ENCODE measurements around the gene VIL1. TPM values are rescaled to one million over a fixed set of nuclear protein-coding genes. Genes with fewer than 3 reads are reported as not detected.

The VIL1 gene
- total and polyA plus RNA-seq, 2 of the 8 experiments (the other 6 are each of a cell fraction or from before 2014, with no cell fraction given) = 6.2 to 7.0 TPM

DNA sequence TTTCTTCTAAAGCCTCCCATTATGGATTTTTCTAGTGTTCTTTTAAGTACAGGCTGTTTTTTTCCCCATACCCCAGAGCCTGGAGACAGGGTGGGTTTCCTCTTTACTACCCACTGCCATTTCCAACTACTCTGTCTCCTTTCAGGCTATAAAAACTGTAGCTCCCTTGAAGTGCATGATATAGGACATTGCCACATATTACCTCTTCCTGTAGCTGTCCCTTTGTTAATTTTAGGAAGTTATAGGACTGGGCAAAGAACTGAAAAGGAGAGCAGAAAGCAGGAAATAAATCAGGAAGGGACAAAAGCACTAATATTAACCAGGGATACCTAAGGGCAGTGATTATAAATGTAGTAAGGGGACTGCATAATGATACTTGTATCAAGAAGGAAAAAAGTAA lies 54.1 kb downstream of the VIL1 start:
- H3K79me1 ChIP-seq (ENCODE audit: low read depth, low read length) = no peaks in the 10 kb centered on the region
- no peak overlapping the region for H3K18ac ChIP-seq (ENCODE audit: extremely low read depth, low read length)
- no peak for DNase-seq (ENCODE audit: low read depth in 1 of 2, low spot score in 2 of 2)

More for the DNA sequence above, 54.1 kb downstream of the VIL1 start:
- Histone ChIP-seq H3K27ac (ENCODE audit: low read depth, low read length) (no peak overlapping the region), H2BK20ac (ENCODE audit: low read length) (no peak overlapping the region), H3K14ac (ENCODE audit: insufficient read length) (no peak overlapping the region), H3K27me3 (replicated peaks in 1 of 4; ENCODE audit: control insufficient read depth in 3 of 4, extremely low read depth in 1 of 4, insufficient read depth in 3 of 4, low read length in 3 of 4) (no peaks in the 10 kb centered on the region), H3K23me2 (ENCODE audit: low read depth, low read length) (no peaks in the 10 kb centered on the region), H4K91ac (replicated peaks; ENCODE audit: insufficient read length, low read length) (no peak overlapping the region), H4K20me1 (replicated peaks in 1 of 2; ENCODE audit: control insufficient read depth in 1 of 2, insufficient read depth in 2 of 2, low read length in 2 of 2) (no peaks in the 10 kb centered on the region), H2AFZ (ENCODE audit: low read length) (no peak overlapping the region), H2BK120ac (replicated peaks; ENCODE audit: low read depth, low read length) (no peak overlapping the region), H2AK5ac (ENCODE audit: low read depth, low read length) (no peak overlapping the region), H3K4me3 (ENCODE audit: extremely low read depth in 1 of 4, insufficient read depth in 2 of 4, low read depth in 3 of 4, low read length in 4 of 4) (no peak overlapping the region), H3K9ac (replicated peaks in 1 of 4; ENCODE audit: extremely low read depth in 1 of 4, low read depth in 3 of 4, low read length in 3 of 4) (no peak overlapping the region), H4K8ac (ENCODE audit: extremely low read depth, insufficient read depth, low read length) (no peak overlapping the region), H3K4ac (replicated peaks; ENCODE audit: insufficient read length, low read depth, low read length) (no peak overlapping the region), H3K79me2 (ENCODE audit: control insufficient read depth in 1 of 2, insufficient read depth in 2 of 2, low read length in 2 of 2) (no peaks in the 10 kb centered on the region), H3K4me1 (replicated peaks in 1 of 4; ENCODE audit: control insufficient read depth in 3 of 4, insufficient read depth in 4 of 4, low read length in 3 of 4) (no peaks in the 10 kb centered on the region), H3K4me2 (ENCODE audit: insufficient read depth in 1 of 2, low read depth in 2 of 2, low read length in 2 of 2) (no peak overlapping the region), H4K5ac (ENCODE audit: insufficient read length, low read depth, low read length) (no peak overlapping the region), H3K9me3 (ENCODE audit: insufficient read depth in 2 of 2, low read depth in 1 of 2, low read length in 1 of 2) (no peaks in the 10 kb centered on the region), H2BK5ac (ENCODE audit: low read depth, low read length) (no peak overlapping the region), H2BK15ac (ENCODE audit: low read length) (no peak overlapping the region), H3K56ac (replicated peaks; ENCODE audit: insufficient read length, low read depth, low read length) (no peak overlapping the region), H3K36me3 (ENCODE audit: control insufficient read depth in 2 of 4, insufficient read depth in 4 of 4, low read length in 3 of 4) (peaks cover 13 to 46% (median 22%) of the 10 kb centered on the region in 4 experiments), H2BK12ac (ENCODE audit: low read depth, low read length) (no peak overlapping the region), H3K23ac (ENCODE audit: insufficient read length) (no peak overlapping the region)
- TF ChIP-seq EP300 (IDR thresholded peaks at IDR 0.05; ENCODE audit: borderline replicate concordance in 1 of 2, low read depth in 2 of 2, low read length in 2 of 2) (no peak), HDAC2 (IDR thresholded peaks at IDR 0.05; ENCODE audit: borderline replicate concordance in 1 of 2, low read depth in 2 of 2, low read length in 2 of 2) (no peak), YY1 (IDR thresholded peaks at IDR 0.05; ENCODE audit: low read depth, low read length) (no peak), SIX5 (IDR thresholded peaks at IDR 0.05; ENCODE audit: low read depth, low read length) (no peak), KDM4A (IDR thresholded peaks at IDR 0.05; ENCODE audit: low read depth, low read length, severe bottlenecking) (no peak), CHD1 (IDR thresholded peaks at IDR 0.05; ENCODE audit: low read depth, low read length) (no peak), GABPA (IDR thresholded peaks at IDR 0.05; ENCODE audit: borderline replicate concordance, insufficient read depth, low read length) (no peak), TEAD4 (IDR thresholded peaks at IDR 0.05; ENCODE audit: low read depth, low read length) (no peak), NANOG (IDR thresholded peaks at IDR 0.05; ENCODE audit: insufficient read depth, low read depth, low read length, poor library complexity, severe bottlenecking) (no peak)
- no peak for FAIRE-seq
- POLR2A ChIA-PET (ENCODE audit: partially characterized antibody) = no interaction called here
- CTCF ChIA-PET (ENCODE audit: partially characterized antibody) = no interaction called here
